GM19455 (cell line): ENCODE measurements around the gene COBL.

ENCODE experiments used
- ATAC-seq: cut with Tn5 transposase; IDR thresholded peaks from one replicate; pipeline ENCODE4 v1.9.1; 2021; ENCODE audit not compliant: unreplicated experiment

COBL gene

DNA sequence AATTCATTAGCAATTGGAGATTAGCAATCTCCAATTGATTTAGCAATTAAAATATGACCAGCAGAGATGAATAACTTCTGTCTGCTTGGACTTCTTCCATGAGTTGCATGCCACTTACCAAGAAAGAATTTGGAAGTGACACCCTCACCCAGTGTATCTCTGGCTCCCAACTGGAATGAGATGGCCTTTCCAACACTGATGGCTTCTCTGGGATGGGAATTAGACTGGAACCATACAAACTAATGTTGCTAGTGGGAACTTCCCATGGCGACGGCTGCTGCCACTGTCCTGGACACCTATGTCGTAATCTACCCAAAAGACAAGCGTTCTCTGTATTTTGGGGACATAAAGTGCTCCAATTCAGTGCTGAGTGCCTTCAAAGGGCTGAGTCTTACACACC is 192.3 kb downstream of the COBL start:
- ATAC-seq: no peak

DNA sequence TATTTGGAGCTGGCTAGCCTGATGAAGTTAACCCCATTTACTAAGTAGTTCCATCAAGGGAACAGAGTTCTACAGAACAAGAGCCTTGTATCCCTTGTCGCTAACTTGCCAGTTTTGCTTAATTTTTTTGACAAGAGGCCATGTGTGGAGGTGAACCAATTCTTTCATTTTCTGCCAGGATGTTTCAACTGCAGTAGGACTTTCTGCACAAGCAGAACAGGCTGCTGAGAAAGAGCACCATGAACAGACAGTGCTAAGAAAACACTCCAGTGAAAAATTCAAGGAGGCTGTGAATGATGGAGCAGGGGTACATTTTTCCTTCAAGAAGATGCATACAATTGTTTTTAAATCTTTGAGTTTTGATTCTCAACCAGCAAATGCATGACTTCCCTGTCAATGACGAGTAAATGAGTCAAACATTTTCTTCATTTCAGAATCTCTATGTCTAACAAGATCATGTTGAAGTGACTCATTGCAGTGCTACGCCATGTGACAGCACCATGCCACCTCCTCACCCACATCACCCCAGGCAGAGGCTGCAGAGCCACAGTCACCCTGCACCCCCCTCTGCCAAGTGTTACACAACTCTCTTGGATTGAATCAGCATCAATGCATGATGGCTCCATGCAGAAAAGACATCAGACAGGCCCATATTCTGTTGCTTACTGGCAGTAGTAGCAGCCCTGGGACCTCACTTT is 193.1 kb downstream of the COBL start:
- no peak for ATAC-seq

DNA sequence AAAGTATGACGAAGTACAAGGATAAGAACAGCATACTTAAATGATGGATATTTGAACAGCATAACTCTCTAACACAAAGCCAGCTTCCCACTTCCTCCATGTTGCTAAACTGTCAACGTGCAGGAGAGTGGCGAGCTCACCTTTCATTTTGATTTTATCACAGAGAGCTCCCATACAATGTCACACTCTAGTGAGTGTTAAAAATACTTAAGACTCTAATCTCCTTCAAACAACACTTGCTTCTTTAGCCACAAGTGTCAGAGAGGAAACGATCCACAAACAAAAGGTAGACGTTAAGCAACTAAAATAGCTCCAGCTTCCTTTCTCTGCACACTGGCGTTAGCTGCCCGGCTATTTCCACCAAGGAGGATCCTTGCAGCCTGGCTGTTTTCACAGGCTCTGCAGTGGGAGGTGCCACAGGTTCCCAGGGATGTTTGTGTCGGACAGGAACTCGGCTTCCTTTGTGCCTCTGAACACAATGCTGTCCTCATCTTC is 194.6 kb downstream of the COBL start:
- ATAC-seq: no peak

DNA sequence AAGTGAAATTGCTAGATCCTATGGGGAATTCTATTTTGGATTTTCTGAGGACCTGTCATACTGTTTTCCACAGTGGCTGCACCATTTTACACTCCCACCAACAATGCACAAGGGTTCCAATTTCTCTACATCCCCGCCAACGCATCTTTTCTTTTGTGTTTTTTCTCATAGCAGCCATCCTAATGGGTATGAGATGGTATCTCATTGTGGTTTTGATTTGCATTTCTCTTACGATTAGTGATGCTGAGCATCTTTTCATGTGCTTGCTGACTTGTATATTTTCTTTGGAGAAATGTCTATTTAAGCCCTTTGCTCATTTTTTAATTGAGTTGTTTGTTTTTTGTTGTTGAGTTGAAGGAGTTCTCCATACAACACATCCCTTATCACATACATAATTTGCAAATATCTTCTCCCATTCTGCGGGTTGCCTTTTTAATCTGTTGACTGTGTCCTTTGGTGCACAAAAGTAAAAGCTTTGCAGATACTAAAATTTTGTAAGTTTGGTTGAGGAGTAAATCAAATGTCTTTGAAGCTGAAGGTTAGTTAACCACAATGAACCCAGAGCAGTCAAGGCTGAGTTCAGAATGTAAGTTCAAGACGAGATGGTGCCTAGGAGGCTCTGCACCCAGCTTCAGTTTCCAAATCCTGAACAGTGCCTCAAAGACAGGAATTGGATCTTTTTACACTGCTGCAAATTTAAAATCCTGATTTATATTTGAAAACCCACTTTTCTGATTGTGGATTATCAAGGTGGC is 195.4 kb downstream of the COBL start:
- no peak for ATAC-seq

DNA sequence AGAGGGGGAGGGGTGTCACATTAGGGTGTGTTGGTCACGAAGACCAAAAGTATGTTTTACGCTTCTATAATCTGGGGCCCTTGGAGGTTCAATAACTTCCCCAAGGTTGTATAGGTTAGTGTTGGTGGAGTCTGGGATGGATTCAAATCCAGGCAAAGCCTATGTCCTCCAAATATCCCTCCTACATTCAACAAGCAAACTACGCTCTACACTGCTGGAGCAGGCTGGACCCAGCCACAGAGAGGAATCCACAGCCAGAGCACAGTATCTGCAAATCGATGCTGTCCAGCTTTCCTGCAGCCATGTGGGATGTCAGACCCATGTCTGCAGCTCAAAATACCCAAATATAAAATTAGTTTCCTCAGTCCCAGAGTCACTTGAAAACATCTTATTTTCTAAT is 198.0 kb downstream of the COBL start:
- no peak for ATAC-seq

DNA sequence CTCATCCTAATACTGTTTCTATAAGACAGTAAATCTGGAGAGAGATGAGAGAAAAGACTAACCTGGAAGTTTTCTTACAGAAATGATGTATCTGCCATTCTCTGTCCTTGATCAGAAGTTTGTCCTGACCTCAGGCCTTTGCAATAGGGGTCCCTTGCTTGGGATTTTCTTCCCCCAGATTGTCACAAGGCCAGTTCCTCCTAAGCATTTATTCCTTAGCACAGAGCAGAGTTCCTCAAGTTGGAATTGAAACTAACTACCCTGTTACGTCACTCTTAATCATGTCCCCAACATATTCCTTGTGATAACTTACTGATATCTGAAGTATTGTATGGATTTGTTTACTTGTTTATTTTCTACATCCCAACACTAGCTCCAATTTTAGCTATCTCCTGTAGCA is 202.1 kb downstream of the COBL start:
- no peak for ATAC-seq

DNA sequence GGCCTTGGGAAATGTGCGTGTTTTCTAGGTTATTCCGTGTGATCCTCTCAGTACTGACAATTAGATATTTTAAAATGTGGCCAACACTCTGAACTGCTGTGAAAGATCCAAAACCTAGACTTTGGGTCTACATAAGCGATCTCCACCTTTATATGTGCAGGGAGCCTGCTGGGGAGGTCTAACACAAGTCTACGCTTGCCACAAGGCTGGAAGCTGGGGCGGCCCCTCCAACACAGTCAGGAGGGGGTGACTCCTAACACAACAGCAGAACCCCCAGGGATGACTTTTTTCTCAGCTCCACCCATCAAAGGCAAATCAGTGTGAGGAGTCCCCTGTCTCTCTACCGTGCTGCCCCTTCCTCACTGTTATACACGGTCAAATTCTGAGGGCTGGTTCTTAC is 202.6 kb downstream of the COBL start:
- no peak for ATAC-seq

DNA sequence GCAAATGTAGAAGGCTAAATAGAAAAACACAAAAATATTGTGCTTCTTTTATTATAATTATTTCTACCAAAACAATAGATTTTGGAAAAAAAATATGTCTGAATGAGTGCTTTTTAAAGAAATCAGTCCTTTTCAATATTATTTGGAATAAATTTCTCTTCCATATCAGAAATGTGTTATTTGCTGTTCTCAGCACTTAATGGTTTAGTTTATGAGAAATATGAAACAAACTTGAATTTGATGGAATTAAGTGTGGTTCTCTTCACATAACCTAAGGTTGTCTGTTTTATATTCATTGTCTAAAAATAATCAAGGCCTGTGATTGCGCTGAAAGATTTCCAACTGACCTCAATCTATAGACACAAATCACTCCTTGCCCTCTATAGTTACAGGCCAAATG is 203.0 kb downstream of the COBL start:
- ATAC-seq: no peak

DNA sequence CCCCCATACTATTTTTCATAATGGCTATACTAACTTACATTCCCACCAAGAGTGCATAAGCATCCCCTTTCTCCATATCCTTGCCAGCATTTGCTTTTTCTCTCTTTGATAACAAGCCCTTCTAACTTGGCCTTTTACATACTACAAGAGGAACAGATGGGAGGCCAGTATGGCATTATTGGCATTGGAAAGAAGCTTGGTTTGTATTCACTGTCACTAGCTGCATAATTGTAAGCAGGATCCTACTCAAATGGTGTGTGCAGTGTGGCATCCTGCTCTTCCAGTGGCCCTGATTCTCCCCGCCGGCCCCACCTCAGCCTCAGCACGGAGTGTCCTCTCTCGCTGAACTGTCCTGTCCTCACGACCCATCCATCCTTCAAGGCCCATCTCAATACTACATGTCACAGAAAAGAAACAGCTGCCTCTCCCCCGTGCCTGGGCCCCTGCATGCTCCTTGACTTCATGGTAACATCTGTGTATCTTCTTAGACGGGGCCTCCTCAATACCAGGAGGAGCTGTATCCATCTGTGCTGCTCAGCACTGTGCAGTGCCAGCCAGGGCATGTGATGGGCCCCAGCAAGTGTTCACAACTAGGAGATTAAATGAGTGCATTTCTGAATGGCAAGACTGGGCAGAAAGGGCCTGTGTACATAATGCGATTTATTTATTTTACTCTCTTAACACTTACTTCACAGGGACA is 205.2 kb downstream of the COBL start:
- ATAC-seq: no peak

DNA sequence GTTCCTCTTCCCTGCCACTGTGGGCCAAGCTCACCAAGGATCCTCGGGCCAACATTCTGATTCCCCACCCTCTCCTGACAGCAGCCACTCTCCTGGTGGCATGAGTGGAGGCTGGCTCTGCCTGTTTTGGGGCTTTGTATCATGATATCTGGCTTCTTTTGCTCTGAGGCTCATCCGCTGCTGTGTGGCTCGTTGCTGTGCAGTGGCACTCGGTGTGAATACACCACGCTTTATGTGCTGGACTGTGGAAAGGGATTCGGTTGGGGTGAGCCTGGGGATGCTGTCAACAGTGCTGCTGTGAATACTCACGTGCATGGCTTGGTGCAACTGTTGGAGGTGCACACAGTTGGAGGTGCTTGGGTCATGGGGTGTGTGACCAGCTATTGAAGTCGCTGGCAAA is 208.5 kb downstream of the COBL start:
- ATAC-seq: no peak

DNA sequence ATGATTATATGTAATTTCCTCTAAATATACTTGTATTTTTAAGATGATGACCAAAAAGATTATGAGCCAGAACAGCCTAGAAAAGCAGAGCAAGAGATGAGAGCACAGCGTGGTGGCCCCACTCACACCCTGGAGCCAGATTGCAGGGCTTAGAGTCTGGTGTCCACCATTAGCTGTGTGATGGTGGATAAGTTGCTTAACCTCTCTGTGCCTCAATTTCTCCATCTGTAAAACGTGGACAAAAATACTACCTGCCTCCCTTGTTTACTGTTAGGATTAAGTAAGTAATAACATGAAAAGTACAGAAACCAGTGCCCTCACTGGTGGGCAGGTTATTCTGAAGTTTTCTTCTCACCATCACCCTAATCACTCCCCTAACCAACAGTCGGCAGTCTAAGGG is 212.3 kb downstream of the COBL start:
- no peak for ATAC-seq

DNA sequence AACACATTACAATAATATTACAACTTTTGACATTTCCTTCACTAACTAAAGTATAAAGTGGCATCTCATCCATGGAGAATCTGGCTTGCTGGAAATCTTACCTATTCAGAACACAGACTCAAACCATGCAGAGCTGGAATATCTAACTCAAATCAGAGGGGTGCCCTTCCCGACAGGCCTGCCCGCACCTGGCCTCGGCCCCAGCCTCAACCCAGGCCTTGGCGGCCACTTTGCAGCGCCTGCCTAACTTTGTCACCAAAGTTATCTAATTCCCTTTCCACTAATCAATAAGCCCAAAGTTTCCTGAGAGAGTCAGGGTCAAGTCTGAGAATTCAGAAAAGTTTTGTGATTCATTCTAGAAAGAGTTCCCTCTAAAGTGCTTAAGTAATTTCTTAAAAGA is 212.9 kb downstream of the COBL start:
- no peak for ATAC-seq

DNA sequence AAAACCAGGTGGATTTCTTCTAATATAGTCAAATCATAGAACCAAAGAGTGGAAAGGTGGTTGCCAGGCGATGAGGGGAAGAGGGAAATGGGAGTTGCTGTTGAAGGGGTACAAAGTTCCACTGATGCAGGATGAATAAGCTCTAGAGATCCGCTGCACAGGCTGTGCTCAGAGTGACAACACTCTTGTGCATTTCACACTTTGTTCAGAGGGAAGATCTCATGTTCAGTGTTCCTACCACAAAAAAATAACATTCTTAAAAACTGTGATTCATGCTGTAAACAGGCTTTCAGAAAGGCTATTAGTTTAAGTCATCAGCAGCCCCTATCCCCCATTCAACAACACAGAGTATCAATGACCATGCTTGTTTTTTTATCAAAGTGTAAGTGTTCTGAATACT is 213.8 kb downstream of the COBL start:
- no peak for ATAC-seq

DNA sequence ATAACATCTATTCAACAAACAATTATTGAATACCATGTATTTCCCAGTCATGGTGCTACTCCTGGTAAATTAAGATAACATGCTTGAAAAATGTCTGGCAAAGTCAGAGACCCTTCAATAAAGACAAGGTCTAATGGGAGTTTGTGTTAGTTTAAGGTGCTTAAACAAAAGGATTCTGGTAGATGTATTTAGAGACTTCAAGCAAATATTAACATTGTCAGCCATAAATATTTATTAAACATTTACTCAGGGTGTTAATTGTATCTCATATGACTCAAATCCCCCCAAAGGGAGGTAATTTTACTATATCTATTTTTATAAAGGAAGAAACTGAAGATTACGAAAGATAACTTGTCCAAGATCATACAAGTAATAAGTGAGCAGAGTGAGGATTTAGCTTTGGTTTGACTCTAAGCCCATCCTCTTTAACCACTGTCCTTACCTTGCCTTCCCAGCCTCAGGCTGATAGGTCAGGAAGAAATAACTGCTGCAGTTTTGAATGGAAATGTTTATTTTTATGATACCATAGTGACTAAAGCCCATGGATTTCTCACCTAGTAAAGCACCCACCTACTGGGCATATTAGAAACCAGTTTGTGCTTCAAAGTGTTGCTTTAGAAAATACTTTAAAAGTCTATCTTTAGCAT is 215.4 kb downstream of the COBL start:
- no peak for ATAC-seq

DNA sequence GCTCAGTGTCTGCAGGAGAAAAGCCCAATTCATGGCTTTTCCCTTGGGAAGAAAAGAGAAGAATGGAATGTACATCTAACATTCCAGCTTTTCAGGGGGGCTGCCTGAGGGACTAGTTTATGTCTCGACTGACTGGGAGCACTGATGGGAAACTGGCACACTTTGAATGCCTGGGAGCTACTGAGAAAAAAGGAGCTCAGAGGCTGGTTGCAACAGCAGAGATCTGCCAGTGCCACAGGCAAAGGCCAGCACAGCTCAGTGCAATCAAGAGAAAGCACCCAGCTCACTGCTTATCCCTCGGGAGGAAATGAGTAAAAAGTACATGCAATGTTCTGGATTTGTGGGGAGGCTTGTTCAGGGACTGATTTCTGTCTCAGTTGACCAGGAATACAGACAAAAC is 226.2 kb downstream of the COBL start:
- no peak for ATAC-seq

DNA sequence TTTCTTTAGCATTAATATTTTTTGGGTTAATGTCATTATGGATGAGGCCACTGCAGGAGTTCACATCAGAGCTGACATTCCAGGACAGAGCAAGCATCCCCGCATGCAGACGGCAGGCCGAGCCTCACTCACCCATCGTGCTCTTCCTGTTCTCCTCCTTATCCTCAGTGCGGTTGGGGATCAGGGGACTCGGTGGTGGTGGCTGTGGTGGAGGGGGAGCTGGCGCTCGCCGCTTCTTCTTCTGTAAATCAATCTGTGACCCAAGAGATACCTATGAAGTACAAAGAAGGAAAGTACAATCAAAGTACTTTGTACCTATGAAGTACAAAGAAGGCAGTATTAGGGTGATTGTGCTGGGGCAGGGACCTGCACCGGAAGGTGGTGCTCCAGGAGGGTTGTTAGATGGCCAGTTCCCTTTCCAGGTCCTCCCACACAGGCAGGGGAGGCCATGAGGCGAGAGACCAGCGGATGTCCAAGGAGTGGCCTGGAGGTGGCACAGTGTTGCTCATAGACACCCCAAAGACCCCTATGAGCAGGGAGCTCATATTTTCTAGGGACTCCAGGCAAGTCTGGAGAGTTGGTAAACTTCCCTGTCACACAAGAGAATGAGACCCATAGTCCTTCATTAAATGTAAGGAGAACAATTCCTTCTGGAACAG is 231.4 kb downstream of the COBL start:
- ATAC-seq: no peak

DNA sequence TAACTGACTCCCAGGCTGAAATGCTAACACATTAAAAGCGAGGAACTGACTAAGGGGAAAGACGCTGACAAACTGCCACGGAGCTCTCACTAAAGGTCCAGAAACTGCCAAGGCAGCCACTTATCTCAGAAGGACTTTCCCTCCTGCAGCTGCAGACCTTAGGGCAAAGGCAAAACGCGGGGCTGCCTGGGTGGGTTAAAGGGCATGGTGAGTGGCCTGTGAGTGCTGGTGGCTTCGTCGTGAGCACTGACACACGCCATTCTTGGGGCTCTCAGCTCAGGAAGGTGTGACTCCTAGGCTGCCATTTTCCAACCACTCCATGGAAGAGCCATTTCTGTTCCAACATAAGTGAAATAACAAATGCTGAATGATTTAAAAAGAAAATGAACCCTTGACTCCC is 232.5 kb downstream of the COBL start:
- no peak for ATAC-seq

DNA sequence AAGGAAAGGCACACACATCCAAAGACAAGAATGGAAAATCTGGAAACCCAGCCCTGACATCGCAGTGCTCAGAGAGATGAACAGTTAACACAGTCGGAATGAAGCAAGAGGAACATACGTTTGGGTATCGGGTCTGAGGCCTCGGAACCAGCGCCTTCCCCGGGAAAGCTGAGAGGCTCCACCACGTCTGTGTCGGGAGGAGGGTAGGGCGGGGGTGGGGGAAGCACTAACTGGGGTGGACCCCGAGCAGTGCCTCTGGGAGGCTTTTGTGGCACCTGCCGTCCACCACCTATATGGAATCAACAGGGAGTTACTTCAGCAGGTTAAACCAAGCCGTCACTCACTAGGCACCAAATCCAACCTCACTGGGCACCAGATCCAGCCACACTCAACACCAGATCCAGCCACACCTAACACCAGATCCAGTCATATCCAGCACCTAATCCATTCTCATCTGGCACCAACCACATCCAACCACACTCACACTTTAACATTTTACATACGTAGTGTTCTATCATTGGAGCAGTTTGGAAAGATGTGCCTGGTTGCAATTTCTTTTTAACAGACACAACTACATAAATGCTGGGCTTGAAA is 233.6 kb downstream of the COBL start:
- ATAC-seq: no peak

DNA sequence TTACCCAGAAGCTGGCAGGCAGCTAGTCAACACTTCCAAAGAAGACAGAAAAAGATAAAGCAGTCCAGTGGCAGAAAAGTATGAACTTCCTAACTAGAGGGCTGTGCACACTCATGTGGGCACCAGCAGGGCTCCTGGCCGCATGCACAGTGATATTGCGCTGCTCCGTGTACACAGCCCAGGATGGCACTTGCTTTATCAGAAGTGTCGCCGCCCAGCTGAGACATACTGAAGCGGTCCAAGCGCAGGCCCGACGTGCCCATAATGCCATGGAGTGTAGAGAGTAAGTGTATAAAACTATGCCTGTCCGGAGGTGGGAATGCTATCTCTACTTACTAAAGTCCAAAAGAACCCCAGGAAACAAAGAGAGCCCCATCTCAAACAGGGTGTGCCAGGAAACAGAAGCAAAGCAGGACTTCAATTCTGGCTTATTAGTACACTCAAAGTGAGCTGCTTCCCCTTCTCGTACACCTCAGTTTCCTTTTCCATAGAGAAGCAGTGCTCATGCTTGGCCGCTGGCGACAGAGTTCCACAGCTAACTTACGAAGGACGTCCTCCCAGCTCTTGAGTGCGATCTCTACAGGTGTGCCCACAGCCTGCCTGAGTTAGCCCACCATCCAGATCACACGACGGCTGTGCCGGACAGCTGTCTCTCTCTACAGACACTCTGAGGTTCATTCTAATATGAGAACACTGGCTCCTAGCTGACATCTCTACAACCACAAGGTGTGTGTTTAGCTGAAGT is 234.3 kb downstream of the COBL start:
- no peak for ATAC-seq
